ENCODE data around the gene INPP4B.

GRCh38 chr4:142092941-142093340 lies 753.2 kb downstream of the INPP4B start:
- TF ChIP-seq CTCF (IDR thresholded peaks at IDR 0.05; ENCODE audit: borderline replicate concordance, extremely low read depth, low read length, poor library complexity, severe bottlenecking) (no peak), EZH2 (IDR thresholded peaks at IDR 0.05; ENCODE audit: borderline replicate concordance, low read depth, low read length, severe bottlenecking) (no peak)

All from DND-41 (cell line).